Left forelimb (tissue), 1 donor: Measurements from ENCODE around the gene SLC19A1.
"Not testable (repeated sequence)": the region's sequence is repeated elsewhere in the genome, so short reads cannot be mapped to it uniquely, and the experiment has no call there.

Experiments
- DNase-seq: peaks from one replicate; pipeline ENCODE4 v3.0.0-alpha.2; 2018; ENCODE audit warnings: low spot score

The SLC19A1 gene

GRCh38 chr21:45533361-45533845, 8.8 kb downstream of the SLC19A1 start:
- peak; percentile 51 for DNase-seq

DNA sequence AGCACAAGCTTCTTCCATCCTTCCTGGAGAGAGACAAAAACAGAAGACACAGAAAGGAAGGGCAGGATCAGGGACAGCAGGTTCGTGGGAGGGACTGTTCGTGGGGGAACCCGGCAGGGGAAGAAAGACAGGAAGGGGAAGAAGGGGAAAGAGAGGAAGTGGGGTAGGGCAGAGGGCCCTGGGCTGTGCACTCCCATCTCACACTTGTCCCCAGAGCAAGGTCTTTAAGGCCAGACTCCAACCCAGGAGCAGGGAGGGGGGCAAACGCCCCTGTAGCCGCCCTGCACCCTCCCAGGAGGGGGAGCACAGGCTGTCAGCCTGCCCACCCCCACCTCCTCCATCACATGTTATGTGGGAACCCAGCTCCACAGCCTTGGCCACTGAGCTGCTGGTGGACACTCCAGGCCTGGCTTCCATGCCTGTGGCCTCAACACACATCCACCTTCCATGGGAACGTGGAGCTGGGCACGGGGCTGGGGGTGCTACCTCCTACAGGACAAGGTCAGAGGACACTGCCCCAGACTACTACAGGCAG, 9.3 kb downstream of the SLC19A1 start:
- DNase-seq = peak; percentile 59

DNA sequence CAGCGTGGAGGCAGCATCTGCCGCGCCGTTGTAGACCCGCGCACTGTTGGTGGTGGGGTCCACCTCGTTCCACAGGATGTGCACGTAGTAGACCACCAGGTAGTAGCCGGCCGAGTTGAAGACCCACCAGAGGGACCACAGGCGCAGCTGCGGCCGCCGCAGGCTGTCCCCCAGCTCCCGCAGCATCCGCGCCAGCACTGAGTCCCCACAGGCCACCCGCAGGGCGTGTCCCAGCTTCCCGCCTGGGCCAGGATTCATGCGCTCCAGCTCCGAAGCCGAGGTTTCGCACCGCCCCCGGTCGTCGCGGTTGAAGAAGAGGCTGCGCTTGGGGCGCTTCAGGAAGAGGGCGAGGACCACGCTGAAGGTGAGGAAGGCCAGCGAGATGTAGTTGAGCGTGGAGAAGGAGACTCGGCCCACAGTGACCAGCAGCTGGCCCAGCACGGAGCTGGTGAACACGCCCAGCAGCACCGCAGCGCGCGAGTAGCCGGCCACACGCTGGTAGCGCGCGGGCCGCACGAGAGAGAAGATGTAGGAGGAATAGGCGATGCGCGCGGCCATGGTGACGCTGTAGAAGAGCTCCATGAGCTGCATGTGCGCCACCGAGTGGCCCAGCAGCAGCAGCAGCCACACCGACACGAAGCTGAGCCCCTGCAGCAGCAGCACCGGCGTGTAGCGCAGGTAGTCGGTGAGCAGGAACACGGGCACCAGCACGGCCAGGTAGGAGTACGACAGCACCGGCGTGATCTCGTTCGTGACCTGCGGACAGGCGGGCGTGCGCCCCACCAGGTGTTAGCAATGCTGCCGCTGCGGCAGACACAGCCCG, 10.6 kb downstream of the SLC19A1 start:
- DNase-seq = peak; percentile 58

DNA sequence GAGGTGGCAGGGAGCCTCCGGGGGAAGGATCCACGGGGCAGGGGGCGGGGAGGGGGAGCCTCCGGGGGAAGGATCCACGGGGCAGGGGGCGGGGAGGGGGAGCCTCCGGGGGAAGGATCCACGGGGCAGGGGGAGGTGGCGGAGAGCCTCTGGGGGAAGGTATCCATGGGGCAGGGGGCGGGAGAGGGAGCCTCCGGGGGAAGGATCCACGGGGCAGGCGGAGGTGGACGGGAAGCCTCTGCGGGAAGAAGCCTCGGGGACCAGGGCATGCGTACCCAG, 11.2 kb downstream of the SLC19A1 start:
- DNase-seq = not testable (repeated sequence)

DNA sequence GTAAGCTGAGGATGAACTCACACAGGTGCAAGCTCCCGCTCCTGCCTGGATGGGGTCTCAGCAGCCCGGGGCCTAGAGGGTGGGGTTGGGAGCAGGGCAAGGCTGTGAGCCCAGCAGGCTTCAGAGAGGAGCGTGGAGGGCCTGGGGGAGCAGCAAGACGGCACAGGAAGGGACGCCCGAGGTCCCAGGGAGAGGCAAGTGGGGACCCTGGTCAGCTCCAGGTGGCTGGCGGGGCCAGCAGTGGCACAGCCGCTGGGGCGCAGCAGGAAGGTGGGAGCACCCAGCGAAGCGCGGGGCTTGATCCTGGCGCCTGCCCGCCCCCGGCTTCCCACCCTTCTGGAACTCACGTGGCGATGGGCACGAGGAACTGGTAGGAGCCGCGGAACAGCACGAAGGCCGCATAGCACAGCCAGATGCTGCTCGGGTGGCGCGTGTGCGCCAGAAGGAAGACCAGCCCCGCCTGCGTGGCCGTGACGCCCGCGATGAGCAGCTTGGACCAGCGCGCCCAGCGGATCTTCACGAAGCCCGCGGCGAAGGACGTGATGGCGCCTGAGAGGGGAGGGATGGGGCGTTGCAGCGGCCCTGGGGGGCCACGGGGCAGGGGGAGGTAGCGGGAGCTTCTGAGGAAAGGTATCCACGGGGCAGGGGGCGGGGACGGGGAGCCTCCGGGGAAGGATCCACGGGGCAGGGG, 11.7 kb downstream of the SLC19A1 start:
- DNase-seq = no peak

GRCh38 chr21:45529785-45530422, 12.3 kb downstream of the SLC19A1 start:
- DNase-seq = no peak

DNA sequence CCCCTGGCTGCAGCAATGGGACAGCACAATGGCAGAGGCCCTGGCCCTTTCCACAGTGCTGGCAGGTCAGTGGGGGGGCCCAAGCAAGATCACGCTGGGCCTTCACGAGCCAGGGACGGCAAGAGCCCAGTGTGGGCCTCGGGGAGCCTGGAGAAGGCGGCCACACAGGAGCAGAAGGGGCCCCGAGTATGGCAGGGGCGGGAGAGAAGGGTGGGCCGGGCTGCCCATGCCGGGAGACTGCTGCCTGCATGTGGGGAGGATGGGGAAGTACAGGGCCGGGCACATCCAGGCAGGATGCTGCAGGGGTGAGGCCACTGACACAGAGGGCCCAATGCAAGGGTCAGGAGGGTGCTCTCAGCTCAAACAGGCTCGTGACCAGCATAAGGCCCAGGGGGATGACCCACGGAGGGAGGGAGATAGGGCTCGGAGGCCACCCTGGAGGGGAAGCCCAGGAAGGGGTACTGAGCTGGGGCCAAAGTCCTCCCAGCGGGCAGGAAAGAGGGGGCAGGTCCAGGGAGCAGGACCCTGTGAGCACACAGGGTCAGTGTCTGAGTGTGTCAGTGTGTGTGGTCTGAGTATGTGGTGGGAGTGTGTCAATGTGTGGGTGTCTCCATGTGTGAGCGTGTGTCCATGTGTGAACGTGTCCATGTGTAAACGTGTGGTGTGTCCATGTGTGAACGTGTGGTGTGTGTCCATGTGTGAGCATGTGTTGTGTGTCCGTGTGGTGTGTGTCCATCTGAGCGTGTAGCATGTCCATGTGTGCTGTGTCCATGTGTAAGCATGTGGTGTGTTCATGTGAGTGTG, 13.1 kb downstream of the SLC19A1 start:
- DNase-seq = no peak

DNA sequence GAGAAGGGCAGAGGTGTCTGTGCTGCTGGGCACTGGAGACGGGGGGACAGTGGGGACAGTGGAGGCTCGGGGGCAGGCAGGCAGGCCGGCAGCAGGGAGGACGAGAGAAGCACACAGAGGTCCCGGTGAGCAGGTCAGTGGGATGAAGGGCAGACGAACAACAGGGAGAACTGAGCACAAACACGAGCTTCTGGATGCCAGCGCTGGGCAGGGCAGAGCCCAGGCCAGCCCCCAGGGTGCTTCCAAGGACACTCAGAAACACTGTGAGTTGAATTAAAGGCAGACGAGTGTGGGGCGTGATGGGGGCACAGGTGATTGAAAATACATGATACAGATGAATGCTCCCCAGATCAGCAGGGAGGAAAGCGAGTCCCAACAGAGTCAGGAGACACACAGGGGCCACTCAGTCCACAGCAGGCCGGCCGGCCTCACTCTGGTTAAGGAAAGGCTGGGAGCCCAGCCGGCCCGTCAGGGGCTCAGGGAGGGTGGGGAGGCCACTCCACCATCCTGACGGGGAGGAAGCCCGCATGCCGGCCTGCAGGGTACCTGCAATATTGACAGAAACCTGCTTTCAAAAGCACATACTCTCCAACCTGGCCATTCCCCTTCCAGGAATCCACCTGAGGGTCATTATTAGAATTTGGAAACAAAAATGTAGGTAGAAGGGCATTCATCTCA, 14.1 kb downstream of the SLC19A1 start:
- no peak for DNase-seq

GRCh38 chr21:45527151-45527999, 14.9 kb downstream of the SLC19A1 start:
- DNase-seq = not testable (repeated sequence)

- DNase-seq = no peak
Measured at GRCh38 chr21:45525910-45526306, 16.3 kb downstream of the SLC19A1 start.

- DNase-seq = no peak
Measured at GRCh38 chr21:45525153-45525909, 16.9 kb downstream of the SLC19A1 start.

- DNase-seq = no peak
Measured at GRCh38 chr21:45524756-45525152, 17.5 kb downstream of the SLC19A1 start.

DNA sequence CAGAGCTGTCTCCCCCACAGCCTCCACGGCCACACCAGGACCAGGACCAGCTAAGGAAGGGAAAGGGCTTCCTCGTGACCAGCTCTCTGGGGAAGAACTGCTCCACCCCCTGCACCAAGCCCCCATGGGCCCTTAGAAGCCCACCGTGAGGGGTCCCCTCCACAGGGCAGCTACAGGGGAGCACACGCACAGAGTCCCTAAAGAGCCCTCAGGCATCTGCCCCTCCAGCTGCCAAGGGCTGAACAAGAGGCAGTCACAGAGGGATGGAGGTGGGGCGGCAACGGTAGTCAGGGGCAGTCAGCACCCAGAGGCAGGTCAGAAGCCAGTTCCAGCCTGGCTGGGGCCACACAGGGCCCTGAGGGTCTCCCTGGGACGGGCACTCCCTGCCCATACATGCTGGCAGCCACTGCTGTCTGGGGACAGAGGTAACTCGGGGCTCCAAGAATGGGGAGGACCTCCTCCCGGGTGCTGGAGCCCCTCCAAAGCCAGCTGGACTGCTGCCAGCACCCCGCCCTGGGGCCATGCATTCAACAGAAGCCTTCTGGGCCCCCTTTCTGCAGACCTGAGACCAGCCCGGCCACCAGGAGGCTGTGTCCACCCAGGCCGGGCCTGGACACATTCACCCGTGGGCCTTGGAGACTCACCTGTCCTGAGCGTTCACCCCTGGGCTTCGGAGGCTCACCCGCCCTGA, 18.7 kb downstream of the SLC19A1 start:
- no peak for DNase-seq

GRCh38 chr21:45522986-45523385, 19.3 kb downstream of the SLC19A1 start:
- no peak for DNase-seq

- DNase-seq = no peak
Measured at GRCh38 chr21:45522381-45522780, 19.9 kb downstream of the SLC19A1 start.

- DNase-seq = no peak
Measured at GRCh38 chr21:45521241-45521640, 21.0 kb downstream of the SLC19A1 start.

DNA sequence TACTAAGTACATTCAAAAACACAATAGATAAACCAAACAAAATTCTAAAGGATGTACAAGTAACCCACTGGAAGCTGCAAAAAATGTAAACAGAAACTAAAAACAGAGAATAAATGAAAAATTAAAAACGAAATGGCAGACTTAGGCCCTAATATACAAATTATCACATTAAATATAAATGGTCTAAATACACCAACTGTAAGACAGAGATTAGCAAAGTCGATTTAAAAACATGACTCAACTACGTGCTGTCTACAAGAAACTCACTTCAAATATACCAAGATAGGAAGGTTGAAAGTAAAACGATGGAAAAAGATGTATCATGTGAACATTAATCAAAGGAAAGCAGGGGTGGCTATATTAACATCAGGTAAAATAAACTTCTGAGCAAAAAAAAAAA, 23.1 kb downstream of the SLC19A1 start:
- DNase-seq = no peak

GRCh38 chr21:45518742-45519141, 23.5 kb downstream of the SLC19A1 start:
- no peak for DNase-seq
